GM23338 (cell line): ENCODE measurements around the gene NCKAP5.

Experiments used
- CTCF ChIP-seq, 2 experiments: fragments of 200-600 bp in 1 of 2; sonication (generic) in 1 of 2; conservative IDR thresholded peaks; 2 replicates each; pipeline versions ENCODE4 v1.5.1 to v1.6.1; 2016 to 2017; ENCODE audit warnings: antibody characterized with exemption in 2 of 2, low read depth in 2 of 2, mild to moderate bottlenecking in 2 of 2, moderate library complexity in 1 of 2
- POLR2AphosphoS5 ChIP-seq: IDR thresholded peaks from 2 replicates; pipeline ENCODE4 v1.6.1; 2016; ENCODE audit warnings: antibody characterized with exemption, low read depth
- REST ChIP-seq: IDR thresholded peaks from one replicate; pipeline ENCODE4 v1.6.1; 2018; ENCODE audit warnings: antibody characterized with exemption; ENCODE audit not compliant: unreplicated experiment

- TF ChIP-seq CTCF (conservative IDR thresholded peaks at IDR 0.05; ENCODE audit: low read depth in 2 of 2) (no peak), POLR2AphosphoS5 (no peak), REST (no peak)
Observed at GRCh38 chr2:133480707-133481429, 87.4 kb downstream of the NCKAP5 start.
